SJCRH30 (cell line): ENCODE results near the gene SNX8. TPM values are rescaled to one million over a fixed set of nuclear protein-coding genes. Genes with fewer than 3 reads are reported as not detected.

Experiments used
- DNase-seq, 2 experiments: peaks; one replicate each; pipeline ENCODE4 v3.0.0-alpha.2; 2015 to 2020
- H3K27ac ChIP-seq: fragments of 250-450 bp; sonication (Bioruptor Pico); 2 replicates; pipeline ENCODE4 v1.5.1; 2020; ENCODE audit warnings: mild to moderate bottlenecking, moderate library complexity
- H3K27me3 ChIP-seq: fragments of 250-450 bp; sonication (Bioruptor Pico); 2 replicates; pipeline ENCODE4 v1.5.1; 2020; ENCODE audit warnings: mild to moderate bottlenecking, moderate library complexity
- H3K36me3 ChIP-seq: fragments of 250-450 bp; sonication (Bioruptor Pico); 2 replicates; pipeline ENCODE4 v1.5.1; 2020; ENCODE audit warnings: mild to moderate bottlenecking, moderate library complexity
- H3K4me1 ChIP-seq: fragments of 250-450 bp; sonication (Bioruptor Pico); 2 replicates; pipeline ENCODE4 v1.5.1; 2020; ENCODE audit warnings: mild to moderate bottlenecking, moderate library complexity
- H3K4me3 ChIP-seq: fragments of 250-450 bp; sonication (Bioruptor Pico); 2 replicates; pipeline ENCODE4 v1.5.1; 2020; ENCODE audit warnings: mild to moderate bottlenecking, moderate library complexity
- H3K9me3 ChIP-seq: fragments of 250-450 bp; sonication (Bioruptor Pico); replicated peaks from 2 replicates; pipeline ENCODE4 v1.5.1; 2020; ENCODE audit warnings: mild to moderate bottlenecking, moderate library complexity
- total RNA-seq: library from RNA; depleted of rRNA; stranded (reverse); fragments of >200 nt; shearing (Covaris generic); gene quantifications from 2 replicates; pipeline ENCODE4 v1.2.3, GENCODE V29; 2014

The SNX8 gene
- total RNA-seq, 1 experiment from 2014 or later: 18.0 TPM

- Histone ChIP-seq H3K9me3 (no peaks in the 10 kb centered on the region), H3K4me3 (no peak overlapping the region), H3K27ac (no peak overlapping the region), H3K4me1 (no peaks in the 10 kb centered on the region), H3K27me3 (no peaks in the 10 kb centered on the region), H3K36me3 (peaks cover 67% of the 10 kb centered on the region)
- no peak for DNase-seq
These were observed 100.6 kb downstream of the SNX8 start for GRCh38 chr7:2213551-2214215.

- no peaks in the 10 kb centered on the region for H3K27me3 ChIP-seq
- no peaks in the 10 kb centered on the region for H3K4me1 ChIP-seq
- H3K4me3 ChIP-seq: no peak overlapping the region
- H3K9me3 ChIP-seq: no peaks in the 10 kb centered on the region
- H3K36me3 ChIP-seq: peaks cover 70% of the 10 kb centered on the region
- DNase-seq: no peak
- H3K27ac ChIP-seq: no peak overlapping the region
These were observed 101.3 kb downstream of the SNX8 start for GRCh38 chr7:2212906-2213305.

- Histone ChIP-seq H3K36me3 (peaks cover 66% of the 10 kb centered on the region), H3K27me3 (no peaks in the 10 kb centered on the region), H3K4me1 (no peaks in the 10 kb centered on the region), H3K9me3 (no peaks in the 10 kb centered on the region), H3K27ac (no peak overlapping the region), H3K4me3 (no peak overlapping the region)
- DNase-seq: no peak
These were observed 102.3 kb downstream of the SNX8 start for GRCh38 chr7:2211926-2212325.

DNA sequence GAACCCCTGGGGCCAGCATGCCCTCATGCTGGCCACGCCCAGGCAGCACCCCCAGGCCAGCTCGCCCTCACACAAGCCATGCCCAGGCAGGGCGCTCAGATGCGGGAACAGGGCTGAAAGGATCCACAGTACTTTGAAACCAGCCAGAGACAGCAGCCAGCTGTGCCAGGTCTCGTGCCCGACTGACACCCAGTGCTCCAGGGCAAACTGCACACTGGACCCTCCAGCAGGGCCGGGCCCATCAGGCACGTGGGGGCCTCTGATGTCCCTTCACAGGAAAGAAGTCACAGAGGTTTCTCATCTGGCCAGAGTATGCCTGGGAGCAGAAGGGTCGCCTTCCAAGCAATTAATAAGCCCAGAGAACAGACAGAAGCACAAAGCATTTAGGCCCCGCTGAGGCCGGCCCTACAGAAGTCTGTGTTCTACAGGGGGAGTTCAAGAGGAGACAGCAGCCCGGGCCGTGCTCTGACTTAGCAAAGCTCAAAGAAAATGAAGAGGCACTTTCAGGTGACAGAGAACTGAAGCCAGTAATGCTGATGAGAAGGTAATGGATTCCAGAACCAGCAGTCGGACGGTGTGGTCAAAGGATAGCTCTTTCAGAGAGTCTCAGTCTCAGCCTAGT is 102.9 kb downstream of the SNX8 start:
- Histone ChIP-seq H3K4me3 (no peak overlapping the region), H3K27me3 (no peaks in the 10 kb centered on the region), H3K27ac (no peak overlapping the region), H3K36me3 (peaks cover 62% of the 10 kb centered on the region), H3K9me3 (no peaks in the 10 kb centered on the region), H3K4me1 (no peaks in the 10 kb centered on the region)
- no peak for DNase-seq

DNA sequence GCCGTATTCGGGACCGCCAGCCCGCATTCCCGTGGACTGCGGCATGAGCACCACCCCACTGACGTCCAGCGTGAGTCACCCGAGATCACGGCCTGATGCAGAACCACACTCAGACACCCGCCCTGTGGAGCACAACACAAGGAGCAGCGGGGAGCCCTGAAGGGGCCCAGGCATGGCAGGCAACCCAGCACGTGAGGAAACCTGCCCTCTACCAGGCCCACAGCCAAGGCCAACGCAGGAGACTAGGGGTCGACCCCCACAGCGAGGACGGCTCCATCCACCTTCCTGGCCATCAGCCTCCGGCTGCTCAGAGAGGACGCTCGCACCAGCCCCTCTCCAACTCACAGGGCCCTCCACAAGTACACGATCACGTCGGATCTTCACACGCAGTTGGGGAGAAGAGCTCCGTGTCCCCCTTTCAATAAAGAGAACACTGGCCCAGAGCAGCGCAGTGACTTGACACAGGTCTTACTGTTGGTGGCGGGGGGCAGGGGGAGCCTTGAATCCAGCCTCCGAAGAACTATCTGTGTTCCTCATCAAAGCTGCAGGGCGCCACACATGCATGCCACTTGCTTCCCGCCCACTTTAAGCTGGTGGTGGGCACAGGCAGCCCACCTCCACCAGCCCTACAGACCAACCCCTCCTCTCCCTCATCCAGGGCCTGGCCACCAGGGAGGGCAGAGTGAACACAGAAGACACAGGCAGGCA is 103.5 kb downstream of the SNX8 start:
- H3K4me3 ChIP-seq: no peak overlapping the region
- H3K27ac ChIP-seq: no peak overlapping the region
- no peaks in the 10 kb centered on the region for H3K9me3 ChIP-seq
- H3K4me1 ChIP-seq: no peaks in the 10 kb centered on the region
- DNase-seq: no peak
- H3K36me3 ChIP-seq: peaks cover 55% of the 10 kb centered on the region
- no peaks in the 10 kb centered on the region for H3K27me3 ChIP-seq

DNA sequence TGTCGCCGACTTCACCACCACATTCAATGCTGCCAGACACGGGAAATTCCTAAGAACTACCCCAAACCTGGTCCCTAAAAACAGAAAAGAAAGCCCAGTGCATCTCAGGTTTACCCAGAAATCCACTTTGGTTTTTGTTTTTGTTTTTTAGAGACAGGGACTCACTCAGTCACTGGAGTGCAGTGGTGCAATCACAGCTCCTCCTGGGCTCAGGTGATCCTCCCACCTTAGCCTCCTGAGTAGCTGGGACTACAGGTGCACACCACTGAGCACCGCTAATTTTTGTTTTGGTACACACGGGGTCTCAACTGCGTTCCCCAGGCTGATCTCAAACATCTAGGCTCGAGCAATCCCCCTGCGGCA is 104.3 kb downstream of the SNX8 start:
- no peak for DNase-seq
- Histone ChIP-seq H3K36me3 (peaks cover 48% of the 10 kb centered on the region), H3K4me1 (no peaks in the 10 kb centered on the region), H3K27me3 (no peaks in the 10 kb centered on the region), H3K27ac (no peak overlapping the region), H3K4me3 (no peak overlapping the region), H3K9me3 (no peaks in the 10 kb centered on the region)

GRCh38 chr7:2209146-2209960 is 104.9 kb downstream of the SNX8 start:
- no peaks in the 10 kb centered on the region for H3K9me3 ChIP-seq
- peaks cover 42% of the 10 kb centered on the region for H3K36me3 ChIP-seq
- H3K4me3 ChIP-seq: no peak overlapping the region
- H3K4me1 ChIP-seq: no peaks in the 10 kb centered on the region
- no peak overlapping the region for H3K27ac ChIP-seq
- H3K27me3 ChIP-seq: no peaks in the 10 kb centered on the region
- DNase-seq: peak; percentile 64 to 67

DNA sequence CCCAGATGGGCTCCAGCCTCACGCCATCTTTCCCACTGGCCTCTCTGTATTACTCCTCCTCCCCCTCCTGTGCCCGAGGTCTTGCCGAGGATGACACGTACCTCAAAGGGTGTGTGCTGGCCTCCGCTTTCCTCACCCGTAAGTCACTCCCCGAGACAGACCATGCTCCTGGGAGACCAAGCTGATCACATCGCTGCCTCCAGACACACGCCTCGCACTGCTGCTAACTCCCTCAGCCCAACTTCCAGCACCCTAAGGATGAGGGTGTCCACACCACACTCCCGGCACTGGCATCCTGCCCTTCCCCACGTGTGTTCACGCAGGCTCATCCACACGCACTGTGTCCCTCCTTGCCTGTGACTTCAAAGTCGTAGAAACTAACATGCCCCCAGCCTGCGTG is 105.5 kb downstream of the SNX8 start:
- Histone ChIP-seq H3K27ac (no peak overlapping the region), H3K9me3 (no peaks in the 10 kb centered on the region), H3K36me3 (peaks cover 35% of the 10 kb centered on the region), H3K4me1 (no peaks in the 10 kb centered on the region), H3K27me3 (no peaks in the 10 kb centered on the region), H3K4me3 (no peak overlapping the region)
- no peak for DNase-seq

GRCh38 chr7:2205036-2205780 is 109.0 kb downstream of the SNX8 start:
- no peak for DNase-seq
- H3K4me3 ChIP-seq: no peak overlapping the region
- no peak overlapping the region for H3K27ac ChIP-seq

DNA sequence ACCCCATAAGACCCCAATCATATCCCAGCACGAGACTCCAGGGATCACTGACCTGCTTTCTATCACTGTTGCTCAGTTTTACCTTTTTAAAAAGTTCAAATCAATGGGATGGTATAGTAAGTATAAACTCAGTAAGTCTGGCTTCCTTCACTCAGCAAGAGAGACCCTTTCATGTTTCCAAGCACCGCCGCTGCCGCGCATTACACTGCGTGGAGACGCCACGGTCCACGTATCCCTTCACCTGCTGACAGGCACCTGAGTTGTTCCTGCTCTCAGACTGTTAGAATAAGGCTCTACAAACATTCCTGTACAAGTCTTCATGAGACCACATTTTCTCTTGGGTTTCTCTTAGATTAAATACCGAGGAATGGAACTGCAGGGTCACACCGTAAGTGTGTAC is 109.8 kb downstream of the SNX8 start:
- no peak overlapping the region for H3K27ac ChIP-seq
- no peaks in the 10 kb centered on the region for H3K9me3 ChIP-seq
- no peak overlapping the region for H3K4me3 ChIP-seq
- no peaks in the 10 kb centered on the region for H3K27me3 ChIP-seq
- no peak for DNase-seq
- peaks cover 15% of the 10 kb centered on the region for H3K36me3 ChIP-seq
- H3K4me1 ChIP-seq: no peaks in the 10 kb centered on the region

More at GRCh38 chr7:2205036-2205780, 109.0 kb downstream of the SNX8 start:
- no peaks in the 10 kb centered on the region for H3K27me3 ChIP-seq
- H3K9me3 ChIP-seq: no peaks in the 10 kb centered on the region
- no peaks in the 10 kb centered on the region for H3K4me1 ChIP-seq
- peaks cover 14% of the 10 kb centered on the region for H3K36me3 ChIP-seq

DNA sequence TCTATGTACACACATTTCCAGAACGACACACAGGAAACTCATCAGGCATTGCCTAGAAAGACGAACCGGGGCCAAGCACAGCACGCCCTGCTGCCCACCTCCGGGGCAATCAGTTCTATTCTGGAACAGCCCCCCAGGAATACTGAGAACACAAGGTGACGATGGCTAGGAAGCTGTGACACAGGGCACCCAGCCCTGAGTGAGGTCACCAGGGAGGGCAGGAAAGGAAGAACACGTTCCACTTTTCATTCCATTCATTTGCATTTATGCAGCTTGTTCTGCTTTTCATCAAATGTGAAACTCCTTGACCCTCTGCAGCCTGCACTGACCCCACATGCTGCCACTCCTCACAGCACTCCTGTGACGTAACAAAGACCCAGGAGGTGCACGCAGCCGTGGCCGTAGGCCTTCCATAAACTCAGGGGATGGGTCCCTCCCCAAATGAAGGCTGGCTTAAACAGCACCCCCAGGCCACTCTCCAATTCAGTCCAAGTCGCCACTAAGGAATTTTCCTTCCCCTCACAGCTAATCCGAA is 110.4 kb downstream of the SNX8 start:
- Histone ChIP-seq H3K36me3 (peaks cover 18% of the 10 kb centered on the region), H3K4me3 (no peak overlapping the region), H3K4me1 (no peaks in the 10 kb centered on the region), H3K9me3 (no peaks in the 10 kb centered on the region), H3K27ac (no peak overlapping the region), H3K27me3 (no peaks in the 10 kb centered on the region)
- no peak for DNase-seq

DNA sequence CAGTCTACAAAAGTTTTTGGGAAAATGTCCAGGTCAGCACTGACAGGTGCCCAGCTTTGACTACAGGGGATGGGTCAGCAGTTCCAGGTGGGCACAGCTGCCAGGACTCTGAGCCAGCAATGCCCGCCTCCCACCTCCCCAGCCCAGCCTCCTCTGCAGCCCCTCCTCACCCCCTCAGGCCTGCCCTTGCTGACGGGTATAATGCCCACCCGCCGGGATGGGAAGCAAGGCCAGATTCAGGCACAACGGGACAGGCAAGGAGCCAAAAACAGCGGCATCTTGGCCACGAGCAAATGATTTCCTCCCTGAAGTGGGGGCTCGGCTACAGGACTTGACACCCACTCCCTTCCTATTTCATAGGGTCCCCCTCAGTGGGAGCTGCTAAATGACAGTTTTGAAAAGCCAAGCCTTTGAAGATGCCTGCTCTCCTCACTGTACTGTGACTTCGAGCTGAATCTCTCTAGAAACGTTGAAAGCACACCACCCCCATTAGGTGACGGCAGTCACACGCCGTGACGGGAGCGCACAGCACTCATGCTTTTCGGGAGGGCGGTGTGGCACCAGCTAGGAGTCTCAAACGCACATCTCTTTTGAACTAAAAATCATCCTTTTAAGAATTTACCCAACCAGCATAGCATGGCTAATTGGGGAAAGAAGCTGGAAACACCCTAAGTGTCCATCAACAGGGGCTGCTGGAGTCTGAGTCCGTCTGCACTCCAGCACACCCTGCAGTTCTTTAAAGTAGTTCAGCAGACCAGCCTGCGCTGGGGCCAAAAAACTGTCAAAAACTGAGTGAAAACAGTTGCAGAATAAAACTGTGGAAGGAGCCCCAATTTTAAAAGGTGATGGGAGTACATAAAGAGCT is 111.1 kb downstream of the SNX8 start:
- H3K9me3 ChIP-seq: no peaks in the 10 kb centered on the region
- no peak overlapping the region for H3K4me3 ChIP-seq
- no peaks in the 10 kb centered on the region for H3K27me3 ChIP-seq
- no peak overlapping the region for H3K27ac ChIP-seq
- H3K4me1 ChIP-seq: no peaks in the 10 kb centered on the region
- DNase-seq: no peak
- peaks cover 14% of the 10 kb centered on the region for H3K36me3 ChIP-seq

- Histone ChIP-seq H3K9me3 (no peaks in the 10 kb centered on the region), H3K4me1 (no peaks in the 10 kb centered on the region), H3K4me3 (no peak overlapping the region), H3K36me3 (peaks cover 6% of the 10 kb centered on the region), H3K27me3 (no peaks in the 10 kb centered on the region), H3K27ac (no peak overlapping the region)
- no peak for DNase-seq
These were observed 111.9 kb downstream of the SNX8 start for GRCh38 chr7:2202361-2202761.
